22Rv1 (cell line): Measurements from ENCODE around the gene PPM1B.

Experiments used
- CTCF ChIP-seq: fragments of 450-650 bp; IDR thresholded peaks from 2 replicates; pipeline ENCODE4 v1.5.1; 2017; ENCODE audit warnings: mild to moderate bottlenecking
- ZFX ChIP-seq: fragments of 450-650 bp; IDR thresholded peaks from 2 replicates; pipeline ENCODE4 v1.6.1; 2017; ENCODE audit warnings: antibody characterized with exemption, borderline replicate concordance

- TF ChIP-seq CTCF, result no peak
- no peak for TF ChIP-seq ZFX
These were observed 41.7 kb downstream of the PPM1B start for GRCh38 chr2:44210362-44210761.
